ENCODE results near the gene DNAJC16.
"Not testable (repeated sequence)": the region's sequence is repeated elsewhere in the genome, so short reads cannot be mapped to it uniquely, and the experiment has no call there.

DNAJC16 gene

GRCh38 chr1:15508700-15509487 lies 17.8 kb upstream of the DNAJC16 start:
- DNase-seq, result no peak

- DNase-seq, result no peak
These were observed 17.1 kb upstream of the DNAJC16 start for GRCh38 chr1:15509586-15509985.

GRCh38 chr1:15510611-15511405 lies 15.8 kb upstream of the DNAJC16 start:
- no peak for DNase-seq

- no peak for DNase-seq
These were observed 13.5 kb upstream of the DNAJC16 start for GRCh38 chr1:15513192-15513591.

GRCh38 chr1:15513919-15514318 lies 12.7 kb upstream of the DNAJC16 start:
- DNase-seq, result no peak

- DNase-seq, result not testable (repeated sequence)
These were observed 12.1 kb upstream of the DNAJC16 start for GRCh38 chr1:15514557-15514956.

GRCh38 chr1:15515022-15515663 lies 11.5 kb upstream of the DNAJC16 start:
- no peak for DNase-seq

- no peak for DNase-seq
These were observed 7.0 kb upstream of the DNAJC16 start for GRCh38 chr1:15519625-15520024.

GRCh38 chr1:15521206-15521906 lies 5.3 kb upstream of the DNAJC16 start:
- DNase-seq, result not testable (repeated sequence)

GRCh38 chr1:15522551-15522950 lies 4.1 kb upstream of the DNAJC16 start:
- DNase-seq, result no peak

- DNase-seq, result no peak
These were observed 3.3 kb upstream of the DNAJC16 start for GRCh38 chr1:15523104-15524020.

GRCh38 chr1:15524021-15524282 lies 2.7 kb upstream of the DNAJC16 start, which contains the start of gene CASP9:
Gene CASP9, minus strand, starts transcription at chr1:15524215. Its CDS starts 15 bp downstream, at chr1:15524200.
- DNase-seq, result no peak

GRCh38 chr1:15524283-15525049 lies 2.2 kb upstream of the DNAJC16 start:
- DNase-seq, result peak; percentile 99 to 100 (median 100)

GRCh38 chr1:15525050-15526020 lies 1.3 kb upstream of the DNAJC16 start:
- no peak for DNase-seq

- no peak for DNase-seq
These were observed 593 bp upstream of the DNAJC16 start for GRCh38 chr1:15526021-15526489.

GRCh38 chr1:15531003-15531402 lies 4.4 kb downstream of the DNAJC16 start:
- no peak for DNase-seq

GRCh38 chr1:15531682-15532081 lies 5.0 kb downstream of the DNAJC16 start:
- no peak for DNase-seq

GRCh38 chr1:15538771-15539170 lies 12.1 kb downstream of the DNAJC16 start:
- DNase-seq, result no peak

- DNase-seq, result no peak
These were observed 13.5 kb downstream of the DNAJC16 start for GRCh38 chr1:15540186-15540585.
